Ramos (cell line): ENCODE data around the gene ACOT13.
"Not testable (repeated sequence)": the region's sequence is repeated elsewhere in the genome, so short reads cannot be mapped to it uniquely, and the experiment has no call there.

Experiments
- in situ Hi-C: fragments of 300-500 bp; cut with MboI; formaldehyde crosslinking; loops from one replicate; pipeline ENCODE4 v1.14.3; 2022; ENCODE audit warnings: low sequenced_read_pairs; ENCODE audit not compliant: unreplicated experiment

Gene ACOT13

GRCh38 chr6:24720131-24720603 lies 53.3 kb downstream of the ACOT13 start:
- in situ Hi-C loops: no loop called here

DNA sequence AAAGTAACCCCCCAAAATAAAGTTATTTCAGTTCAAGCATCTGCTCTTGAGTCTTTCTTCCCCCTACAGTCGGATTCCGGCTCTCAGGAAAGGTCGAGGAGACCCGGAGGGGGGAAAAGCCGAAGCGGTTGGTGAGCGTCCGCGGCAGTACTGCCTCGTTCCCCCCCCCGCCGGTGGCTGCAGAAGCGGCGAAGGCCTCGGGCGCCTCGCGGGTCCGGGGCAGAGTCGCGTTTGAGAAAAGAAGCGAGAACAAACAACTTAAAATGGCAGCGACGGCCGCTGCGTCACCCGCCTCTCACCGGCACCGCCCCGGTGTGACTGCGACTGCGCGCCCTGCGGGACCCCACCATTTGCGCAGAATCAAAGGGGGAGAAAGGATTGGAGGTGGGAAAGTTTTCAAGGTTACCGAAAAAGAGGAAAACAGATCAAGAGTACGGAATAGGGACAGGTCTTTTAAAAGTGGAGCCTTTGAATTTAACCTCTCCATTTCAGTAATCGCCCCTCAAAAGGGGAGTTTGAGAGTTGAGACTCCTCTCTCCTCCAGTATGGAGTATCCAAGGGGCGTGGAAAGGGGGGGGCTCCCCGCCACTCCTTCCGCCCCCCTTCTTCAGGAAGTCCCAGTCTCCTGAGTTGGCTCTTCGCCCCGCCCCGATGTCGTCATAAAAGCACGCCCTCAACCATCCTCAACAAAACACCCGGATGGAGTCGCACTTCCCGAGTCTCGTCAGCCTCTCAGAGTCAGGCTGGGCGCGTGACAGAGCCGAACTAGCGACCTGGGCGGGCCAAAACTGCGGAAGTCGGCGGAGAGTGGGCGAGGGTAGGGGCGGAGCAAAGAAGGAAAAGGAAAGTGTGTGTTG lies 54.0 kb downstream of the ACOT13 start:
- in situ Hi-C loops: no loop called here

DNA sequence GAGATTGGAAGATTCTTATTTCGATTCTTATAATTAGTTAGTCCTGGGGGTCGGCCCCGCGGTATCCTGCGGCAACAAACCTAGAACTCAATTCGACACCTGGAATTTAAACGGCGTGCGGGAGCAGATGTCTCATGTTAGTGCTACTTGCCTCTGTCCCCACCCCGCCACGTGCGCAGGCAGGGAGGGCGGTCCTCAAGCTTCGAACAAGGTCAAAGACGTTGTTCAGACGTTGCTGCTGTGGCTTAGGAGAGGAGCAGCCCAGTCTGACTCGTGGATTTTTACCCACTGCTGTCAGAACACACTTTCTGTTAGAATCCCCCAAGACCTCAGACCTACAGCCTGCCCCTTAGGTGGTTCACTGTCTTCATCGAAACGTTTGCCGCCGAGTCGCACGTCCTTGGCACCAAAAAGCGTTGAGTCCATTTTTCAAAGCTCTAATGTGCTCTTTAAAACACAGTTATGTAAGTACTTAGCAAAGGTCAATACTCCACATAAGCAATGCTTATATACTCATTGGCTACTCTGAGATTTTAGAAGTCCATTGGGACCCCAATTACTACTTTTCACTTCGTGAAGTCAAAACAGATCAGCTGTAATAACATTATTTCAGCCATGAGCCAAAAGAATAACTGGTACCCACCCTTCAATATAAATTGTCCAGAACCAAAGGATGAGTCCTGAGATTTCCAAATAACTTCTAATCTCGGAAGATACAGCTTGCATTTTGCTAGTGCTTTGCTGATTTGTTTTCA lies 54.8 kb downstream of the ACOT13 start:
- in situ Hi-C loops: no loop called here

- in situ Hi-C loops: no loop called here
Observed at GRCh38 chr6:24723270-24723669, 56.4 kb downstream of the ACOT13 start.

DNA sequence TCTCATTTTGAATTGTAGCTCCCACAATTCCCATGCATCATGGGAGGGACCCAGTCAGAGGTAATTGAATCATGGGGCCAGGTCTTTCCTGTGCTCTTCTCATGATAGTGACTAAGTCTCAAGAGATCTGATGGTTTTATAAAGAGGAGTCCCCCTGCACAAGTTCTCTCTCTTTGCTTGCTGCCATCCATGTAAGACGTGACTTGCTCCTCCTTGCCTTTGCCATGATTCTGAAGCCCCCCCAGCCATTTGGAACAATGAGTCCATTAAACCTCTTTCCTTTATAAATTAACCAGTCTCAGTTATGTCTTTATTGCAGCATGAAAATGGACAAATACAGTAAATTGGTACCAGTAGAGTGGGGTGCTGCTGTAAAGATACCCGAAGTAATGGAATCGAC lies 63.8 kb downstream of the ACOT13 start:
- in situ Hi-C loops: not testable (repeated sequence)

DNA sequence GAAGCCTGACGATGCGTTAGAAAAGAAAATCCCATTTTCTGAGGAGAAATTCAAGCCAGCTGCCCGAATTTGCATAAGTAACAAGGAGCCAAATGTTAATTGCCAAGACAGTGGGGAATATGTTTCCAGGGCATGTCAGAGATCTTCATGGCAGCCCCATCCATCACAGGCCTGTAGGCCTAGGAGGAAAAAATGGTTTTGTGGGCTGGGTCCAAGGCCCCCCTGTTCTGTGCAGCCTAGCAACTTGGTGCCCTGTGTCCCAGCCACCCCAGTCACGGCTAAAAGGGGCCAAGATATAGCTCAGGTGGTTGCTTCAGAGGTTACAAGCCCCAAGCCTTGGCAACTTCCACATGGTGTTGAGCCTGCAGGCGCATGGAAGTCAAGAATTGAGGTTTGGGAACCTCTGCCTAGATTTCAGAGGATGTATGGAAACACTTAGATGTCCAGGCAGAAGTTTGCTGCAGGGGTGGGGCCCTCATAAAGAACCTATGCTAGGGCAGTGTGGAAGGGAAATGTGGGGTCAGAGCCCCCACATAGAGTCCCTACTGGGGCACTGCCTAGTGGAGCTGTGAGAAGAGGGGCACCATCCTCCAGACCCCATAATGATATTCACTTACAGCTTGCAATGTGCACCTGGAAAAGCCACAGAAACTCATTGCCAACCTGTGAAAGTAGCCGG lies 64.7 kb downstream of the ACOT13 start:
- in situ Hi-C loops: not testable (repeated sequence)

- in situ Hi-C loops: no loop called here
Observed at GRCh38 chr6:24734166-24734565, 67.3 kb downstream of the ACOT13 start.

DNA sequence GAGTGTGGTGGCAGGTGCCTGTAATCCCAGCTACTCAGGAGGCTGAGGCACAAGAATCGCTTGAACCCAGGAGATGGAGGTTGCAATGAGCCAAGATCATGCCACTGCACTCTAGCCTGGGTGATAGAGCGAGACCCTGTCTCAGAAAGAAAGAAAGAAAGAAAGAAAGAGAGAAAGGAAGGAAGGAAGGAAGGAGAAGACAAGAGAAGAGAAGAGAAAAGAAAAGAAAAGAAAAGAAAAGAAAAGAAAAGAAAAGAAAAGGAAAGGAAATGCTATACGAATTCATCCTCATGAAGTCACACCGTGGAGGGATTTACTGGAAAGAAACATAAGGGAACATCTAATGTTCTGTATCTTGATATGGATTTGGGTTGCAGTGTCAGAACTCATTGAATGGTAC lies 67.8 kb downstream of the ACOT13 start:
- in situ Hi-C loops: not testable (repeated sequence)

DNA sequence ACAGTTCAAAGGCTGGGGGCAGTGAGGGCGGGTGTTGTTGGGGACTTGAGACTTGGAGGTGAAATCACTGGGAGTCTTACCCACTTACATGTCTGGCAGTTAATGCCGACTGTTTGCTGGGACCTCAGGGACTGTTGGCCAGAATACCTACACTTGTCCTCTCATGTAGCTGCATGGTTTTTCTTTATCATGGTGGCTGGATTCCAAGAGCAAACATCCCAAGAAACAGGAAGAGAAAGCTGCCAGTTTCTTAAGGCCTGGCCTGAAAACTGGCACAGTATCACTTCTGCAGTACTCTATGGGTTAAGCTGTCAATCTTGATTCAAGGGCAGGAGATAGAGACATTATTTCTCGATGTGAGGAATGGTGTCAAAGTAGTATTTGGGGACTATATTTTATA lies 71.9 kb downstream of the ACOT13 start:
- in situ Hi-C loops: no loop called here

DNA sequence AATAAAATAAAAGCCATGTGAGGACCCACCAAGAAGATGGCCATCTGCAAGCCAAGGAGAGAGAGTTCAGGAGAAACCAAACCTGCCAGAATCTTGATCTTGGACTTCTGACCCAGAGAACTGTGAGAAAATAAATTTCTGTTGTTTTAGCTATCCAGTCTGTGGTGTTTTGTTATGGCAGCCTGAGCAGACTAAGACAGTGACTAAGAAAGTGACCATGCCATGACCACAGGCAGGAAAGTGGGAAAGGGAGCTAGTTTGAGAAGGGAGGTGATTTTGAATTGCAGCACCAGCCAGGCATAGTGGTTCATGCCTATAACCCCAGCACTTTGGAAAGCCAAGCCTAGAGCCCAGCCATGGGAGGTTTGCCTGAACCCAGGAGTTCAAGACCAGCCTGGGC lies 74.0 kb downstream of the ACOT13 start:
- in situ Hi-C loops: no loop called here

GRCh38 chr6:24742216-24742738 lies 75.4 kb downstream of the ACOT13 start:
- in situ Hi-C loops: no loop called here

DNA sequence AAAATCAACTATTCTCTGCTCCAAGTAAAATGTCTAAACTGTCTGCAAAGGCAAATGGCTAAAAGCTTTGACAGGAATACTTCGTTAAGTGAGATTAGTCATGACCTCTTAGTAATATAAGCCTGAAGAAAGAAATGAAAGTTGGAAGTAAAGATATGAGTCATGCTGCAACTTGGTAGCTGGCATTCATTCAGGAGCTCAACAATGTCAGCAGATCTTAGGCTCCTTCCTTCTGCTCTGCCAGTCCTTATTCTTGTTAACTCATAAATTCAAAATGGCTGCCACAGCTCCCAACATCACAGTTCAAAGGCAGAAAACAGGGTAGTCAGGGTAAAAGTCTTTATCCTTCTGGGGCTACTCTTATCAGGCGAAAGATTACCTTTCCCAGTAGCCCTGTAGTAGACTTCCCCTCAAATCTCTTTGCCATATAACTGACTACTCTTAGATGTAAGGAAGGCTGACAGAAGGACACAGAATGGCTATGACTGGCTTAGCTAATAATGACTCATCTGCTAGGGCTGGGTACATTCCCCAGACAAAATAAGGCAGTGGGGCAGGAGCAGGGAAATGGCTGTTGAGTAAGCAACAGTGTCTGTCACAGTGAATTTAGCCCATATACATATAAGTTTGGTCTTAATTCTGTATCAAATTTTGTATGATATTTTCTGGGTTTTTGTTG lies 76.5 kb downstream of the ACOT13 start:
- in situ Hi-C loops: no loop called here

- in situ Hi-C loops: no loop called here
Observed at GRCh38 chr6:24743944-24744335, 77.1 kb downstream of the ACOT13 start.

DNA sequence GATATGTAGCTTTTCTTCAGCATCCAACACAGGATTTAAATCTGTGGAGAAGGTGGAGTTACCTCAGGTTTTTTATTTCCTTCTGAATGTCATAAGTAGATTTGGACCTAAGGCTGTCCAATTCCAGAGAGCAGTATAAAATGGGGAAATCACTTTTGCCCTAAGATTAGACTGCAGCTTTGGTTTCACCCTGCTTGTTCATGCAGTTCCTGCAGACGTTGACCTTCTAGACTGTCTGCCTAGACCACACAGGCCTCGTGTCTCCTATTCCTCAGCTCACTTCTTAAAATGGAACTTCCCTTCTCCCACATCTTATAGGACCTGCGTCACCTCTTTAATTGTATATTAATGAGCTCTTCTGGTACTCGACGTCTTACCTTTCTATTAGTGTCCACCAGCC lies 78.0 kb downstream of the ACOT13 start:
- in situ Hi-C loops: no loop called here

GRCh38 chr6:24749297-24749696 lies 82.4 kb downstream of the ACOT13 start:
- in situ Hi-C loops: no loop called here

- in situ Hi-C loops: not testable (repeated sequence)
Observed at GRCh38 chr6:24750878-24751277, 84.0 kb downstream of the ACOT13 start.

- in situ Hi-C loops: no loop called here
Observed at GRCh38 chr6:24752503-24752902, 85.6 kb downstream of the ACOT13 start.

GRCh38 chr6:24752917-24753492 lies 86.1 kb downstream of the ACOT13 start:
- in situ Hi-C loops: no loop called here

DNA sequence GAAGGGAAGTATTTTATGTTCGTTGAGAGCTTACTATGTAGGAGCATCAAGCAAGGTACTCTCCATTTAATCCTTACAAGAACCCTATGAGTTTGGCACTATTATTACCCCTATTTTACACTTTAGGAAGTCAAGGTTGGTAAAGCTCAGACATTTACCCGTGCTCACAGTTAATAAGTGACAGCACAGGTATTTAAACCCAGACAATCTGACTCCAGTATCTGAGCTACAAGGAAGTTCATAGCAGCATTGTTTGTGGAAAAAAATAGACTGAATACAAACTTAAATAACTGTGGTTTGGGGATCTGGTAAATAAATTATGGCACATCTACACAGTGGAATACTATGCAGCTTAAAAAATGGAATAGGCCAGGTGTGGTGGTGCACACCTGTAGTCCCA lies 86.7 kb downstream of the ACOT13 start:
- in situ Hi-C loops: no loop called here

DNA sequence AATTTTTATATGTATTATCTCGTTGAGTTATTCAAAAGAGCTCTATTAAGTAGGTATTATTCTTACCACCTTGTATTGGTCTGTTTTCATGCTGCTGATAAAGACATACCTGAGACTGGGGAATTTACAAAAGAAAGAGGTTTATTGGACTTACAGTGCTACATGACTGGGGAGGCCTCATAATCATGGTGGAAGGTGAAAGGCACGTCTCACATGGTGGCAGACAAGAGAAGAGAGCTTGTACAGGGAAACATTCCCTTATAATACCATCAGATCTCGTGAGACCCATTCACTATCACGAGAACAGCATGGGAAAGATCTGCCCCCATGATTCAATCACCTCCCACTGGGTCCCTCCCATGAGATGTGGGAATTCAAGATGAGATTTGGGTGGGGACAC lies 87.5 kb downstream of the ACOT13 start:
- in situ Hi-C loops: not testable (repeated sequence)
